Stimulated activated CD8-positive, alpha-beta memory T cell treated with anti-CD3 and anti-CD28 coated beads, Interleukin-12 subunit alpha, Interleukin-12 subunit beta, amount 100 ng/mL, for 1 hour (primary cell): ENCODE data around the gene MUC5AC.
"Not testable (repeated sequence)": the region's sequence is repeated elsewhere in the genome, so short reads cannot be mapped to it uniquely, and the experiment has no call there.

Experiments
- DNase-seq: peaks from one replicate; pipeline ENCODE4 v3.0.0-alpha.2; 2020; ENCODE audit warnings: low read depth

MUC5AC gene

GRCh38 chr11:1208394-1209261, 50.9 kb downstream of the MUC5AC start:
- no peak for DNase-seq

GRCh38 chr11:1209371-1210057, 51.8 kb downstream of the MUC5AC start:
- no peak for DNase-seq

GRCh38 chr11:1211838-1212237, 54.1 kb downstream of the MUC5AC start:
- no peak for DNase-seq

GRCh38 chr11:1215826-1216225, 58.1 kb downstream of the MUC5AC start:
- not testable (repeated sequence) for DNase-seq

- no peak for DNase-seq
Measured at GRCh38 chr11:1217151-1217550, 59.4 kb downstream of the MUC5AC start.

GRCh38 chr11:1218256-1218787, 60.6 kb downstream of the MUC5AC start:
- no peak for DNase-seq

GRCh38 chr11:1218788-1219445, 61.2 kb downstream of the MUC5AC start:
- DNase-seq: no peak

- no peak for DNase-seq
Measured at GRCh38 chr11:1219446-1219833, 61.7 kb downstream of the MUC5AC start.

- no peak for DNase-seq
Measured at GRCh38 chr11:1219834-1220815, 62.4 kb downstream of the MUC5AC start.

GRCh38 chr11:1220941-1221721, 63.4 kb downstream of the MUC5AC start:
- DNase-seq: no peak

- DNase-seq: no peak
Measured at GRCh38 chr11:1221848-1222311, 64.1 kb downstream of the MUC5AC start.

- no peak for DNase-seq
Measured at GRCh38 chr11:1222491-1223345, 65.0 kb downstream of the MUC5AC start, which contains the start of gene MUC5B. Gene MUC5B, plus strand, starts transcription at chr11:1223066. Its CDS starts 58 bp downstream, at chr11:1223124.

- no peak for DNase-seq
Measured at GRCh38 chr11:1223346-1224110, 65.8 kb downstream of the MUC5AC start.

- no peak for DNase-seq
Measured at GRCh38 chr11:1224111-1224490, 66.3 kb downstream of the MUC5AC start.

GRCh38 chr11:1224491-1225385, 67.0 kb downstream of the MUC5AC start:
- no peak for DNase-seq

GRCh38 chr11:1225386-1226225, 67.9 kb downstream of the MUC5AC start:
- no peak for DNase-seq
